HepG2 (cell line): ENCODE results near the gene FAM120B. TPM values are rescaled to one million over a fixed set of nuclear protein-coding genes. Genes with fewer than 3 reads are reported as not detected.

Experiments
- ATAC-seq: fragments of 200-7000 bp; cut with Tn5 transposase; 3 replicates; pipeline ENCODE4 v1.9.1; 2020; ENCODE audit warnings: mild to moderate bottlenecking, moderate library complexity
- BruUV-seq: library from RNA; stranded (reverse); fragments of 400-500 nt; replicated peaks from 2 replicates; lab custom pipeline; 2021; lab: Mats Ljungman, UMichigan
- CTCF ChIA-PET: fragments of 300-600 bp; formaldehyde crosslinking; extraction: SDS; loops from one replicate; lab custom pipeline; 2021; ENCODE audit warnings: low total read pairs, inconsistent platforms, low intra/inter-chr PET ratio; lab: Yijun Ruan, JAX
- POLR2A ChIA-PET: fragments of 350-600 bp; sonication (Branson Sonifier 250); formaldehyde crosslinking; loops from one replicate; lab custom pipeline; 2020; ENCODE audit warnings: antibody characterized with exemption, inconsistent platforms; lab: Yijun Ruan, JAX
- DNase-seq: peaks from one replicate; pipeline ENCODE4 v3.0.0-alpha.2; 2015; ENCODE audit warnings: low spot score
- FAIRE-seq: peaks from 3 replicates; lab custom pipeline; 2011; peaks lifted over from hg19 to GRCh38; lab: Jason Lieb, UNC
- H2AFZ ChIP-seq: one replicate; pipeline ENCODE4 v1.6.1; 2011; ENCODE audit warnings: low read length, inconsistent platforms
- H3K27ac ChIP-seq: fragments of 300-600 bp; 3 replicates; pipeline ENCODE4 v1.8.0; 2011; ENCODE audit warnings: mixed run types, mild to moderate bottlenecking, mixed read lengths, low read length, inconsistent platforms; ENCODE audit not compliant: insufficient read depth; ENCODE audit errors: extremely low read length
- H3K27me3 ChIP-seq, 2 experiments: fragments of 200-600 bp in 1 of 2; 2 replicates in 1 of 2; 3 replicates in 1 of 2; pipeline versions ENCODE4 v1.6.0 to v1.8.0; 2011; ENCODE audit warnings: low read length in 2 of 2, mild to moderate bottlenecking in 2 of 2, moderate library complexity in 2 of 2, inconsistent platforms in 1 of 2; ENCODE audit not compliant: insufficient read depth in 2 of 2, control insufficient read depth in 1 of 2
- H3K36me3 ChIP-seq, 2 experiments: fragments of 200-600 bp in 1 of 2; replicated peaks in 1 of 2; 2 replicates in 1 of 2; 3 replicates in 1 of 2; pipeline versions ENCODE4 v1.5.1 to v1.8.0; 2011; ENCODE audit warnings: low read length in 2 of 2, inconsistent platforms in 1 of 2; ENCODE audit not compliant: insufficient read depth in 2 of 2, control insufficient read depth in 1 of 2
- H3K4me1 ChIP-seq: 2 replicates; pipeline ENCODE4 v1.5.1; 2012; ENCODE audit warnings: low read length, inconsistent platforms; ENCODE audit not compliant: insufficient read depth
- H3K4me2 ChIP-seq: 2 replicates; pipeline ENCODE4 v1.6.0; 2011; ENCODE audit warnings: low read depth, low read length, inconsistent platforms
- H3K4me3 ChIP-seq, 3 experiments: fragments of 200-600 bp in 1 of 3; sonication (generic), shearing (Covaris generic) in 1 of 3; replicated peaks in 1 of 3; 2 replicates each; pipeline ENCODE4 v1.5.1; 2011 to 2016; ENCODE audit warnings: low read length in 3 of 3, inconsistent platforms in 2 of 3, low read depth in 2 of 3, mild to moderate bottlenecking in 2 of 3, control low read depth in 1 of 3, mixed read lengths in 1 of 3; ENCODE audit not compliant: insufficient read depth in 1 of 3
- H3K79me2 ChIP-seq: one replicate; pipeline ENCODE4 v1.6.1; 2011; ENCODE audit warnings: low read length, inconsistent platforms; ENCODE audit not compliant: insufficient read depth
- H3K9ac ChIP-seq: 2 replicates; pipeline ENCODE4 v1.6.0; 2011; ENCODE audit warnings: mild to moderate bottlenecking, low read depth, low read length, inconsistent platforms; ENCODE audit not compliant: insufficient read depth
- H3K9me3 ChIP-seq: 2 replicates; pipeline ENCODE4 v1.5.1; 2012; ENCODE audit warnings: mild to moderate bottlenecking, low read length
- H4K20me1 ChIP-seq: 2 replicates; pipeline ENCODE4 v1.6.0; 2011; ENCODE audit warnings: inconsistent platforms, mild to moderate bottlenecking, low read length, moderate library complexity; ENCODE audit not compliant: insufficient read depth
- ARHGAP35 ChIP-seq: sonication (generic); formaldehyde crosslinking; IDR thresholded peaks from 2 replicates; pipeline ENCODE4 v1.9.0; 2022; ENCODE audit warnings: mild to moderate bottlenecking, inconsistent platforms, moderate library complexity, missing genetic modification reagents, borderline replicate concordance
- ARID5B ChIP-seq: IDR thresholded peaks from 2 replicates; pipeline ENCODE4 v1.4.0; 2020; ENCODE audit warnings: mild to moderate bottlenecking, missing genetic modification reagents
- BRF2 ChIP-seq: sonication (generic); formaldehyde crosslinking; IDR thresholded peaks from 2 replicates; pipeline ENCODE4 v1.8.1; 2022; ENCODE audit warnings: mild to moderate bottlenecking, missing genetic modification reagents
- HBP1 ChIP-seq: IDR thresholded peaks from 2 replicates; pipeline ENCODE4 v1.6.1; 2016; ENCODE audit warnings: low read depth, control low read depth
- HDAC1 ChIP-seq: sonication (generic); formaldehyde crosslinking; IDR thresholded peaks from 2 replicates; pipeline ENCODE4 v1.5.1; 2020; ENCODE audit warnings: mild to moderate bottlenecking, missing genetic modification reagents
- SSRP1 ChIP-seq: IDR thresholded peaks from 2 replicates; pipeline ENCODE4 v1.6.1; 2016; ENCODE audit warnings: control low read depth
- TEAD2 ChIP-seq: sonication (generic); formaldehyde crosslinking; IDR thresholded peaks from 2 replicates; pipeline ENCODE4 v1.9.0; 2021; ENCODE audit warnings: missing genetic modification reagents
- ZC3H13 ChIP-seq: sonication (generic); formaldehyde crosslinking; IDR thresholded peaks from 2 replicates; pipeline ENCODE4 v1.8.1; 2023; ENCODE audit warnings: mild to moderate bottlenecking, missing genetic modification reagents, moderate library complexity
- ZNF17 ChIP-seq: sonication (generic); formaldehyde crosslinking; IDR thresholded peaks from 2 replicates; pipeline ENCODE4 v1.5.0; 2020; ENCODE audit warnings: mild to moderate bottlenecking, missing genetic modification reagents
- ZNF382 ChIP-seq: sonication (generic); formaldehyde crosslinking; IDR thresholded peaks from 2 replicates; pipeline ENCODE4 v1.5.0; 2020; ENCODE audit warnings: missing genetic modification reagents, mild to moderate bottlenecking, borderline replicate concordance
- ZNF512B ChIP-seq: sonication (generic); formaldehyde crosslinking; IDR thresholded peaks from 2 replicates; pipeline ENCODE4 v1.5.1; 2020; ENCODE audit warnings: missing genetic modification reagents, mild to moderate bottlenecking, borderline replicate concordance
- ZNF776 ChIP-seq: sonication (generic); formaldehyde crosslinking; IDR thresholded peaks from 2 replicates; pipeline ENCODE4 v1.4.0; 2020; ENCODE audit warnings: mild to moderate bottlenecking, missing genetic modification reagents
- WGBS: methylation state at CpG from one replicate; pipeline ENCODE4 v1.1.6; 2017; ENCODE audit warnings: low lambda C conversion rate; 5-methylcytosine and 5-hydroxymethylcytosine counted together
- in situ Hi-C: cut with HindIII; loops from 2 replicates; pipeline ENCODE4 v1.10.0; 2017; ENCODE audit warnings: low pct_unique_long_range_greater_than_20kb; ENCODE audit not compliant: extremely low pct_ligation_motif_present
- intact Hi-C: fragments of 100-400 bp; cut with micrococcal nuclease; formaldehyde crosslinking; loops from one replicate; pipeline ENCODE4 v1.10.0; 2022; ENCODE audit not compliant: unreplicated experiment
- polyA plus RNA-seq, 8 experiments: library from polyadenylated mRNA; depleted of rRNA in 3 of 8; stranded (reverse) in 7 of 8; unstranded in 1 of 8; fragments of >200 nt; fragmentation: Illumina TruSeq in 4 of 8; extraction: Trizol in 4 of 8; gene quantifications; 2 replicates each; pipeline versions ENCODE4 v1.2.1 to v1.2.3, GENCODE V29; 2011 to 2016; ENCODE audit warnings: low read depth in 4 of 8, missing spikeins in 1 of 8, mixed read lengths in 1 of 8; ENCODE audit not compliant: insufficient read depth in 1 of 8
- total RNA-seq, 5 experiments: library from RNA; depleted of rRNA; stranded (reverse); fragments of >200 nt; fragmentation: Illumina TruSeq; extraction: Trizol; gene quantifications; 2 replicates each; pipeline ENCODE4 v1.2.3, GENCODE V29; 2016; ENCODE audit warnings: low read depth in 1 of 5

FAM120B gene
- total and polyA plus RNA-seq, 2 of the 13 experiments (the other 11 are each of a cell fraction or from before 2014, with no cell fraction given): 9.2 to 10.7 TPM

GRCh38 chr6:170281331-170282292 is 24.9 kb upstream of the FAM120B start:
- Histone ChIP-seq H3K4me2 (no peak overlapping the region), H3K4me1 (peaks cover 8% of the 10 kb centered on the region; the same call in 1 of the 2 replicates), H3K27me3 (peaks cover 14 to 81% of the 10 kb centered on the region in 2 experiments), H4K20me1 (no peaks in the 10 kb centered on the region), H3K9me3 (no peaks in the 10 kb centered on the region), H3K36me3 (no peaks in the 10 kb centered on the region), H2AFZ (no peak overlapping the region), H3K79me2 (no peaks in the 10 kb centered on the region), H3K27ac (no peak overlapping the region), H3K4me3 (no peak overlapping the region), H3K9ac (no peak overlapping the region)
- BruUV-seq: no TSS peak
- FAIRE-seq (no peak), DNase-seq (no peak), ATAC-seq (no peak)
- ChIA-PET POLR2A (no interaction called here), CTCF (no interaction called here)
- intact Hi-C loops (no loop called here), in situ Hi-C loops (no loop called here)
- 72% methylated on average over 46 of the region's 48 CpGs for WGBS
- TF ChIP-seq ZNF512B: no peak
- TF ChIP-seq TEAD2 (CRISPR knock-in tag): no peak
- no peak for TF ChIP-seq SSRP1
- TF ChIP-seq ARHGAP35: no peak
- TF ChIP-seq ARID5B (CRISPR knock-in tag): no peak
- no peak for TF ChIP-seq ZNF776 (CRISPR knock-in tag)
- TF ChIP-seq ZNF17: no peak
- TF ChIP-seq BRF2: no peak
- TF ChIP-seq ZNF382 (CRISPR knock-in tag): no peak
- no peak for TF ChIP-seq ZC3H13 (CRISPR knock-in tag)
- TF ChIP-seq HDAC1 (CRISPR knock-in tag): no peak
- TF ChIP-seq HBP1: no peak
